ENCODE data around the gene XXYLT1. TPM values are rescaled to one million over a fixed set of nuclear protein-coding genes. Genes with fewer than 3 reads are reported as not detected.
A peak's percentile ranks its signal among the peaks of the same experiment; 100 is the strongest.

XXYLT1 gene
- total RNA-seq, 1 experiment from 2014 or later: 7.3 TPM

DNA sequence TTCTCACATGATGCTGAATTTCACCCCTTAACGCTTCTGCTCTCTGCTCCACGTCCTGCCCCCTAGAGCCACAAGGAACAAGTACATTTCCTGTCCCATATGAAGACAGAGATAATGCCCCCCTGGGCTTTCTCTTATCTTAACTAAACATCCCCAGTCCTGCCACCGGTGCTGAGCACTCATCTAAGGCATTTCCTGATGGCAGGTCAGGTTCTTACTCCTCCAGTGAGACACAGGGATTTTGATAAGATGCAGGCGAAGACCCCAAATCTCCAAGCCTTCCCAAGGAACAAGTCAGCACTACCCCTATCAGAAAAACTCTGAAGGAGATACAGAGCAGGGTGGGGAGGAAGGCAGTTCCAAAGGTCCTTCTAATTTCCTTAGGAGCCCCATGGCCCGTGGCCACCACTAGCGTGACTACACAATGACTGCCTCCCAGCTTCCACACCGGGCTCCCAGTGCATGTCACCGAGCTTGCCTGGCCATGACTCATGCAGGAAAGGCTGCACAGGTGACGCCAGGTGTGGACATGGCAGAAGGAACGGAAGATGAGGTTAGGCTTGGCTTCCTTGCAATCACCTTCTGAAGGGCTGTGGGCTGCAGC is 152.9 kb downstream of the XXYLT1 start:
- Histone ChIP-seq H3K79me2 (ENCODE audit: low read length) (no peaks in the 10 kb centered on the region), H3K9ac (ENCODE audit: low read length) (no peak overlapping the region), H3K4me2 (ENCODE audit: low read depth, low read length, poor library complexity, severe bottlenecking) (no peak overlapping the region), H3K4me3 (ENCODE audit: low read length) (no peak overlapping the region), H3K27ac (ENCODE audit: low read length) (no peak overlapping the region), H3K9me3 (ENCODE audit: low read length) (no peaks in the 10 kb centered on the region), H4K20me1 (ENCODE audit: insufficient read depth, low read depth, low read length) (peaks cover 69% of the 10 kb centered on the region), H3K9me2 (replicated peaks; ENCODE audit: insufficient read depth, low read length) (no peaks in the 10 kb centered on the region), H2AFZ (ENCODE audit: low read length) (no peak overlapping the region), H3K4me1 (ENCODE audit: low read length) (no peaks in the 10 kb centered on the region), H3K27me3 (ENCODE audit: low read length) (no peaks in the 10 kb centered on the region), H3K36me3 (ENCODE audit: insufficient read depth, low read length) (no peaks in the 10 kb centered on the region)
- DNase-seq: peak; percentile 62

DNA sequence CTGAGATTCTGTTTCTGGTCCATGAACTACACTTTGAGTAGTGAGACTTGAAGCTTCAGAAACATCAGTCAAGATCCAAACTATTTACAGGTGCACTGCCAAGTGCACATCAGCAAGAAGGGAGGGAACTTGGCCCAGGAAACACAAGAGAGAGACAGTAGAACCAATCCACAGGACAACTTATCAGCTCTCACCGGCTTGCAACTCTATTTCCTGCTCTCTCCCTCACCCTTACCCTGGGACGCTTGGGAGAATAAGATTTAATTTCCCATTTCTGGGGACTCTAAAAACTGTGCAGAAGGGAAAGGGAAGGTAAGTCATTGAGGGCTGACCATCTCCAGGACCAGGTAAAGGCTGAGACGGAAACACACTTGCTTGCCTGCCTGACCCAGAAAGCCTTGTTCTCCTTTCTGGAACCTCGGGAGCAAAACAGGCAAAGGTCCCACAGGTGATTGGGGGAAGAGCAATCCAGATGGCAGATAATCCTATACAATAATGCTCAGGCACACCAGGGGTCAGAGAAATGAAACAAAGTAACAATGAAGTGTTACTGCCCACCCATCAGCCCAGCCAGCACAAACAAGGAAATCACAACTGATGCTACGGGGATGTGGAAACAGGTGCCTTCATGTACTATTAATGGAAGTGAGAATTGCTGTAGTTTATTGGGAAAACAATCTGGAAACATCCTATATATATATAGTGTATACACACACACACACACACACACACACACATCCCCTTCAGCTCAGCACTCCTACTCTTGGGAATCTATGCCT is 154.4 kb downstream of the XXYLT1 start:
- H3K4me2 ChIP-seq (ENCODE audit: low read depth, low read length, poor library complexity, severe bottlenecking): no peak overlapping the region
- H3K9me3 ChIP-seq (ENCODE audit: low read length): no peaks in the 10 kb centered on the region
- no peaks in the 10 kb centered on the region for H3K27me3 ChIP-seq (ENCODE audit: low read length)
- no peaks in the 10 kb centered on the region for H3K9me2 ChIP-seq (replicated peaks; ENCODE audit: insufficient read depth, low read length)
- H3K4me3 ChIP-seq (ENCODE audit: low read length): no peak overlapping the region
- H3K27ac ChIP-seq (ENCODE audit: low read length): no peak overlapping the region
- H3K36me3 ChIP-seq (ENCODE audit: insufficient read depth, low read length): no peaks in the 10 kb centered on the region
- H4K20me1 ChIP-seq (ENCODE audit: insufficient read depth, low read depth, low read length): peaks cover 58% of the 10 kb centered on the region
- H3K4me1 ChIP-seq (ENCODE audit: low read length): no peaks in the 10 kb centered on the region
- no peak overlapping the region for H3K9ac ChIP-seq (ENCODE audit: low read length)
- no peak overlapping the region for H2AFZ ChIP-seq (ENCODE audit: low read length)
- H3K79me2 ChIP-seq (ENCODE audit: low read length): no peaks in the 10 kb centered on the region
- DNase-seq: no peak

DNA sequence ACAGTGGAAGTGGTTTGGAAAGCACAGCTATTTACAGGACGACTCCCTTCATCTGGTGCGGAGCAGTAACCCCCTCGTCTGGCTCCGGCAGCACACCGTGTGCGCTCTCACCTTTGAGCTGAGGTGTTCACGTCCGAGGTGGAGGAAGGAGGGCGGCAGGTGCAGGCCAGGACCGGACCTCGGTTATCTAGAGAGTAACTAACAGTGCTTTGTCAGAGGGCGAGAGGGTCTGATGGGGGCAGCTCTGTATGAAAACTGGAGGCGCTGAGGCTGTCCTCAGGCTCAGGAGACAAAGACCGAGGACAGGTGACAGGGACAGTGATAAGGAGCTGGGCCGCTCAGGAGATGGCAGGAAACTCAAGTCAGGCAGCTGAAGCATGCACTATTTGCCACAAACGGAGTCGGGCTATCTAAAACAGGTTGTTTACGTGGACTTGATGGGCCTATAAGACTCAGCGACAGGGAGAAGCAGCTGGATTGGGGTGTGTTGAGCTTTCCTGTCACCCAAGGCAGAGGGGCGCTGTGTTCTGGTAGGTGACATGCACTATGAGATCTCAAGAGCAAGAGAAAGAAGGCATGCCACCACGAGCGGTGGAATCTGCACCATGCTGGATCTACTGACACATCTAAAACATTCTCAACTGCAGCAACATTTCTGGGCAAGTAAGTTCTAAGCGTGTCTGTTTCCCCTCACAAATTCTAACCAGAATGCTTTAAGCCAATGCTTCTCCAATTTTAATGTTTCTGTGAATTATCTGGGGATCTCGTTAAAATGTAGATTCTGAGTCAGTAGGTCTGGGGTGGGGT is 155.2 kb downstream of the XXYLT1 start:
- Histone ChIP-seq H3K9me2 (replicated peaks; ENCODE audit: insufficient read depth, low read length) (no peaks in the 10 kb centered on the region), H3K36me3 (ENCODE audit: insufficient read depth, low read length) (no peaks in the 10 kb centered on the region), H3K27me3 (ENCODE audit: low read length) (no peaks in the 10 kb centered on the region), H3K79me2 (ENCODE audit: low read length) (no peaks in the 10 kb centered on the region), H3K4me1 (ENCODE audit: low read length) (no peaks in the 10 kb centered on the region), H3K4me2 (ENCODE audit: low read depth, low read length, poor library complexity, severe bottlenecking) (no peak overlapping the region), H4K20me1 (ENCODE audit: insufficient read depth, low read depth, low read length) (peaks cover 53% of the 10 kb centered on the region), H3K27ac (ENCODE audit: low read length) (no peak overlapping the region), H3K9ac (ENCODE audit: low read length) (no peak overlapping the region), H2AFZ (ENCODE audit: low read length) (no peak overlapping the region), H3K9me3 (ENCODE audit: low read length) (no peaks in the 10 kb centered on the region), H3K4me3 (ENCODE audit: low read length) (no peak overlapping the region)
- DNase-seq: no peak

DNA sequence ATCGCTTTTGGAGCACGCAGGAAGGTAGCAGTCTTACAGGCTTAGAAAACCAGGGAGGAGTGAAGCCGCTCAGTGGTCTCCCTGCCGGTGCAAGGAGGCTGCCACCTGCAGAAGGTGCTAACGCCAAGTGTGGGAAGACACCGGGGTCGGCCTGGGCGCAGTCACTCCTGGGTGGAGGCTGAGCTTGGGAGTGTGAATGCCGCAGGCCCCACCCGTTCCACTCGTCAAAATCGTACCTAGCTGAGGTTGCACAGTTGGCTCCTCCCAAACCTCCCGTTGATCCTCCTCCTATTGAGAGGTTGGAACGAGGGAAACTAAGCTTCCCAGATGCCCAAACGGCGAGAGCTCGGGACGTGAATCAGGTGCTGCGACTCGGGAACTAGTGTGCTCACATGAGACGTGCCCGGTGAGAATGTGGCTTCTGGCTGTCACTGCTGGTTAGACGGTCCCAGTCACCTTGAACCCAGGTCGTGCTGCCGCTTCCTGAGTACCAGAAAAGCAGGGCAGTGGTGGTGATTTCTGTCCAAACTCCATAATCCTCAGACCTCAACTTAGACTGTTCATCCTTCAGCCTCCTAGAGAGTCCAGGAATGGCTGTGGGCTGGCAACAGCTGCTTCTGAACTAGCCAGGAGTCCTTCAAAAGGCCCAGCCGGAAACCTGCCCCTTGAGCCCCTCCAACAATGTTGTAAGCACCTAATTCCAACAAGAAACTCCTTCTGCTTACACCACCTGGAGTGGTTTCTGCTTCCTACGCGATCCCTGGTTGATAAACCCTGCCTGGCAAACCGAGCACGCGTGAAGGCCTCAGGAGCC is 156.0 kb downstream of the XXYLT1 start:
- Histone ChIP-seq H3K9me2 (replicated peaks; ENCODE audit: insufficient read depth, low read length) (no peaks in the 10 kb centered on the region), H3K9ac (ENCODE audit: low read length) (no peak overlapping the region), H4K20me1 (ENCODE audit: insufficient read depth, low read depth, low read length) (peaks cover 46% of the 10 kb centered on the region)

DNA sequence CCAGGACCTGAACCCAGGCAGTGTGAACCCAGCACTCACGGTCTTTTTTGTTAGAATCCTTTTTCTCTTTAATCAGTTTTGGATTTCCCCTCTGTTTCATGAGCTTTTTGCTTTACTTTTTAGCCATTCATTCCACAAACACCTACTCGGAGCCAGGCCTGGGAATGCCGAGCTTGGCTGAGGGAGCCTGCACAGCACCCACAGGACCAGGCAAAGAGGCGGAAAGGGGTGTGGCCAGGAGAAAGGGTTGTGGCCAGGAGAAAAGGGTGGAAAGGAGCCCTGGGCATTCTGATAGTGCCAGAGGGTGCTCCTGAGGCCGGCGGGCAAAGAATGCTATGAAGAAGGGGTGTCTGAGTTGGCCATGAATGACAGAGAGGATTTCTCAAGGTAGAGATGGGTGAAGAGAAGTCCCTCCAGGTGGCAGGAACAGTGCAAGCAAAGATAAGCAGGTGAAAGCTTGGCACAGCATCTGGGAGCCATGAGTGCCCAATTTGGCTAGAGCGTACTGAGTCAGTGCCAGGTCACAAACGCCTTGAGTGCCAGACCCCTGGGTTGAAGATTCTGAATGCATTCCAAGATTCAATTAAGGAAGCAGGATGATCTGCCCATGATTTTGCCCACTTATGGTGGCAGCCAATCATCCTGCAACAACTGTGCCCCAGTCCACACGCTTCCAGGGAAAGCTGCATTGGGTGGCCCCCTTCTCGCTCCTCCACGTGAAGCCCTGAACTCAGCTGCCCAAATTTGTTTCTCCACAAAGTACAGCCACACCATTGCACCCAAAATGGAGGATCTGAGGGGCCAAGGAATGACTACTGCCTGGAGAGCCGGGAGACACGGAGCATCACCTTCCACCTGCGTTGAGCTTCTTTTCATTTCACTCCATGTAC is 157.2 kb downstream of the XXYLT1 start:
- H3K9ac ChIP-seq (ENCODE audit: low read length): no peak overlapping the region
- no peaks in the 10 kb centered on the region for H3K79me2 ChIP-seq (ENCODE audit: low read length)
- DNase-seq: no peak

More for the DNA sequence above, 156.0 kb downstream of the XXYLT1 start:
- no peaks in the 10 kb centered on the region for H3K27me3 ChIP-seq (ENCODE audit: low read length)
- no peak overlapping the region for H3K4me3 ChIP-seq (ENCODE audit: low read length)
- DNase-seq: no peak
- no peaks in the 10 kb centered on the region for H3K79me2 ChIP-seq (ENCODE audit: low read length)
- no peaks in the 10 kb centered on the region for H3K4me1 ChIP-seq (ENCODE audit: low read length)
- no peaks in the 10 kb centered on the region for H3K36me3 ChIP-seq (ENCODE audit: insufficient read depth, low read length)
- no peak overlapping the region for H3K4me2 ChIP-seq (ENCODE audit: low read depth, low read length, poor library complexity, severe bottlenecking)
- no peak overlapping the region for H2AFZ ChIP-seq (ENCODE audit: low read length)
- no peak overlapping the region for H3K27ac ChIP-seq (ENCODE audit: low read length)
- H3K9me3 ChIP-seq (ENCODE audit: low read length): no peaks in the 10 kb centered on the region

DNA sequence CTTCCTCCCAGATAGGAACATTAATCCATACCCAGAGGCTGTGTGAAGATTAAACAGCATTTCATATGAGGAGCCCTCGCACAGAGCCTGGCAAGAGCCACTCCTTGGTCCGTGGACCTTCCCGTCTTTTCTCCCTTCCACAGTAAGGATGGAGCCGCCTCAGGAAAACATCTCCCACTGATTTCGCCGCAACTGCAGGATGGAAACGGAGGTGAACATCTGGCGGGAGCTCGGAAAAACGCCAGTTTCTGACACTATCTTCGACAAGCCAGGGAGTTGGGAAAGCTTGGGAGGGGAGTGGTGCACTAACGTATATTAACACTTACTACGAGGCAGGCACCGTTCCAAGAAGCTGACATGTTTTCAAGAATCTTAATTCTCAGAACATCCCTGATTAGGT is 157.9 kb downstream of the XXYLT1 start:
- no peak for DNase-seq
- Histone ChIP-seq H4K20me1 (ENCODE audit: insufficient read depth, low read depth, low read length) (peaks cover 35% of the 10 kb centered on the region), H3K4me1 (ENCODE audit: low read length) (no peaks in the 10 kb centered on the region), H3K9me3 (ENCODE audit: low read length) (no peaks in the 10 kb centered on the region), H3K27ac (ENCODE audit: low read length) (no peak overlapping the region), H3K9me2 (replicated peaks; ENCODE audit: insufficient read depth, low read length) (no peaks in the 10 kb centered on the region), H3K36me3 (ENCODE audit: insufficient read depth, low read length) (no peaks in the 10 kb centered on the region), H2AFZ (ENCODE audit: low read length) (no peak overlapping the region), H3K27me3 (ENCODE audit: low read length) (no peaks in the 10 kb centered on the region), H3K9ac (ENCODE audit: low read length) (no peak overlapping the region), H3K4me3 (ENCODE audit: low read length) (no peak overlapping the region), H3K4me2 (ENCODE audit: low read depth, low read length, poor library complexity, severe bottlenecking) (no peak overlapping the region), H3K79me2 (ENCODE audit: low read length) (no peaks in the 10 kb centered on the region)

More for the DNA sequence above, 157.2 kb downstream of the XXYLT1 start:
- Histone ChIP-seq H3K27ac (ENCODE audit: low read length) (no peak overlapping the region), H3K4me1 (ENCODE audit: low read length) (no peaks in the 10 kb centered on the region), H3K4me2 (ENCODE audit: low read depth, low read length, poor library complexity, severe bottlenecking) (no peak overlapping the region), H3K4me3 (ENCODE audit: low read length) (no peak overlapping the region), H3K27me3 (ENCODE audit: low read length) (no peaks in the 10 kb centered on the region), H2AFZ (ENCODE audit: low read length) (no peak overlapping the region), H4K20me1 (ENCODE audit: insufficient read depth, low read depth, low read length) (peaks cover 42% of the 10 kb centered on the region), H3K9me3 (ENCODE audit: low read length) (no peaks in the 10 kb centered on the region), H3K9me2 (replicated peaks; ENCODE audit: insufficient read depth, low read length) (no peaks in the 10 kb centered on the region), H3K36me3 (ENCODE audit: insufficient read depth, low read length) (no peaks in the 10 kb centered on the region)

DNA sequence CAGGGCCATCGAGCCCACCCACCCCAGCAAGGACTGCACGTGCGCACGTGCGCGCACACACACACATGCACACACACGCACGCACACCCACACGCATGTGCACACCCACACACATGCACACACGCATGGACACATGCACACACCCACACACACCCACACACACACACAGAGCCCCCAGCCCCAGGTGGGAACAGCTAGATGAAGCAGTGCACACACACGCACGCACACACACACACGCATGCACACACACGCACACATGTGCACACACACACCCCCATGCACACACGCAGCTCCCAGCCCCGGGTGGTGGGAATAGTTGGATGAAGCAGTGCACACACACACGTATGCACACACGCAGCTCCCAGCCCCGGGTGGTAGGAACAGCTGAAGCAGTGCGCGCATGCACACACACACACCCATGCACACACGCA is 158.6 kb downstream of the XXYLT1 start:
- Histone ChIP-seq H3K36me3 (ENCODE audit: insufficient read depth, low read length) (no peaks in the 10 kb centered on the region), H3K4me1 (ENCODE audit: low read length) (no peaks in the 10 kb centered on the region)
- DNase-seq: no peak

More for the DNA sequence above, 158.6 kb downstream of the XXYLT1 start:
- Histone ChIP-seq H4K20me1 (ENCODE audit: insufficient read depth, low read depth, low read length) (peaks cover 34% of the 10 kb centered on the region), H3K9me3 (ENCODE audit: low read length) (no peaks in the 10 kb centered on the region), H3K79me2 (ENCODE audit: low read length) (no peaks in the 10 kb centered on the region), H3K27me3 (ENCODE audit: low read length) (no peaks in the 10 kb centered on the region), H3K4me3 (ENCODE audit: low read length) (no peak overlapping the region), H2AFZ (ENCODE audit: low read length) (no peak overlapping the region), H3K9me2 (replicated peaks; ENCODE audit: insufficient read depth, low read length) (no peaks in the 10 kb centered on the region), H3K27ac (ENCODE audit: low read length) (no peak overlapping the region), H3K9ac (ENCODE audit: low read length) (no peak overlapping the region), H3K4me2 (ENCODE audit: low read depth, low read length, poor library complexity, severe bottlenecking) (no peak overlapping the region)
